Fibroblast of lung (primary cell): ENCODE data around the gene RAPGEF6. TPM values are rescaled to one million over a fixed set of nuclear protein-coding genes. Genes with fewer than 3 reads are reported as not detected.

Source experiments
- DNase-seq, 2 donors: peaks; one replicate each; pipeline versions ENCODE4 v3.0.0 to v3.0.0-alpha.2; 2010; ENCODE audit warnings: low read depth in 2 of 2
- H2AFZ ChIP-seq: 2 replicates; pipeline ENCODE4 v1.5.1; 2012; ENCODE audit warnings: low read length, control low read depth, inconsistent platforms
- H3K27ac ChIP-seq: 2 replicates; pipeline ENCODE4 v1.5.1; 2011; ENCODE audit warnings: low read length, control low read depth; ENCODE audit not compliant: insufficient read depth
- H3K27me3 ChIP-seq: 2 replicates; pipeline ENCODE4 v1.5.1; 2011; ENCODE audit warnings: mild to moderate bottlenecking, low read length; ENCODE audit not compliant: control insufficient read depth, insufficient read depth
- H3K36me3 ChIP-seq: 2 replicates; pipeline ENCODE4 v1.5.1; 2011; ENCODE audit warnings: low read length; ENCODE audit not compliant: control insufficient read depth, insufficient read depth
- H3K4me1 ChIP-seq: 2 replicates; pipeline ENCODE4 v1.5.1; 2011; ENCODE audit warnings: low read length; ENCODE audit not compliant: control insufficient read depth, insufficient read depth; ENCODE audit errors: extremely low read depth
- H3K4me2 ChIP-seq: 2 replicates; pipeline ENCODE4 v1.5.1; 2011; ENCODE audit warnings: low read length, control low read depth; ENCODE audit not compliant: insufficient read depth; ENCODE audit errors: extremely low read depth
- H3K4me3 ChIP-seq, 4 experiments: fragments of 200-600 bp in 1 of 4; sonication (generic) in 1 of 4; replicated peaks in 1 of 4; 2 replicates each; pipeline ENCODE4 v1.5.1; 2011 to 2016; ENCODE audit warnings: low read length in 4 of 4, low read depth in 3 of 4, mild to moderate bottlenecking in 3 of 4, control low read depth in 2 of 4, inconsistent platforms in 1 of 4, mixed read lengths in 1 of 4; ENCODE audit not compliant: insufficient read depth in 1 of 4; ENCODE audit errors: control extremely low read depth in 1 of 4
- H3K79me2 ChIP-seq: 2 replicates; pipeline ENCODE4 v1.5.1; 2012; ENCODE audit warnings: mild to moderate bottlenecking, low read length, inconsistent platforms; ENCODE audit not compliant: control insufficient read depth, insufficient read depth
- H3K9ac ChIP-seq: 2 replicates; pipeline ENCODE4 v1.5.1; 2011; ENCODE audit warnings: mild to moderate bottlenecking, low read length, control low read depth; ENCODE audit not compliant: insufficient read depth
- H3K9me3 ChIP-seq: 2 replicates; pipeline ENCODE4 v1.5.1; 2012; ENCODE audit warnings: low read depth, low read length; ENCODE audit not compliant: control insufficient read depth, insufficient read depth
- H4K20me1 ChIP-seq: 2 replicates; pipeline ENCODE4 v1.5.1; 2011; ENCODE audit warnings: low read length; ENCODE audit not compliant: control insufficient read depth, insufficient read depth; ENCODE audit errors: extremely low read depth
- CTCF ChIP-seq, 2 donors: IDR thresholded peaks in 1 of 2; conservative IDR thresholded peaks in 1 of 2; 1 replicate in 1 of 2; 2 replicates in 1 of 2; pipeline ENCODE4 v1.5.1; 2011 to 2012; ENCODE audit warnings: low read length in 2 of 2, control low read depth in 1 of 2, inconsistent platforms in 1 of 2, low read depth in 1 of 2, mild to moderate bottlenecking in 1 of 2
- EZH2 ChIP-seq: IDR thresholded peaks from 2 replicates; pipeline ENCODE4 v1.5.1; 2012; ENCODE audit warnings: low read length, control low read depth, mild to moderate bottlenecking; ENCODE audit errors: missing control alignments
- polyA plus RNA-seq, 2 donors: library from polyadenylated mRNA; depleted of rRNA in 1 of 2; stranded (reverse) in 1 of 2; unstranded in 1 of 2; fragments of >200 nt; gene quantifications; 2 replicates each; pipeline ENCODE4 v1.2.1, GENCODE V29; 2011 to 2012; ENCODE audit warnings: missing spikeins in 1 of 2
- total RNA-seq: library from RNA; depleted of rRNA; stranded (reverse); fragments of >200 nt; gene quantifications from 2 replicates; pipeline ENCODE4 v1.2.1, GENCODE V29; 2014

Gene RAPGEF6
- total and polyA plus RNA-seq, 2 donors (not counting 1 experiment from before 2014, with no cell fraction given) = 10.2 to 35.7 TPM

GRCh38 chr5:131671409-131671808, 36.4 kb upstream of the RAPGEF6 start:
- H3K36me3 ChIP-seq = peaks cover 8% of the 10 kb centered on the region
- H3K4me2 ChIP-seq = no peak overlapping the region
- H3K9me3 ChIP-seq = no peaks in the 10 kb centered on the region
- no peaks in the 10 kb centered on the region for H3K27me3 ChIP-seq
- peaks cover 17% of the 10 kb centered on the region for H3K4me1 ChIP-seq
- H3K79me2 ChIP-seq = peaks cover 4% of the 10 kb centered on the region
- no peak for DNase-seq
- no peak overlapping the region for H3K4me3 ChIP-seq
- no peaks in the 10 kb centered on the region for H4K20me1 ChIP-seq
- no peak overlapping the region for H2AFZ ChIP-seq
- H3K27ac ChIP-seq = no peak overlapping the region
- no peak overlapping the region for H3K9ac ChIP-seq
- TF ChIP-seq EZH2 (no peak), CTCF (conservative IDR thresholded peaks at IDR 0.05 in 1 of 2, IDR thresholded peaks at IDR 0.05 in 1 of 2; ENCODE audit: low read depth in 1 of 2, low read length in 2 of 2) (no peak)

GRCh38 chr5:131664929-131665328, 29.9 kb upstream of the RAPGEF6 start:
- peaks cover 10% of the 10 kb centered on the region for H3K36me3 ChIP-seq
- H3K79me2 ChIP-seq = peaks cover 3% of the 10 kb centered on the region

GRCh38 chr5:131661933-131662332, 26.9 kb upstream of the RAPGEF6 start:
- TF ChIP-seq CTCF (conservative IDR thresholded peaks at IDR 0.05 in 1 of 2, IDR thresholded peaks at IDR 0.05 in 1 of 2; ENCODE audit: low read depth in 1 of 2, low read length in 2 of 2) (no peak), EZH2 (no peak)
- no peak overlapping the region for H3K4me2 ChIP-seq
- no peaks in the 10 kb centered on the region for H4K20me1 ChIP-seq
- H2AFZ ChIP-seq = no peak overlapping the region
- H3K9ac ChIP-seq = no peak overlapping the region
- H3K36me3 ChIP-seq = peaks cover 20% of the 10 kb centered on the region
- H3K4me1 ChIP-seq = no peaks in the 10 kb centered on the region
- H3K79me2 ChIP-seq = peaks cover 8% of the 10 kb centered on the region
- H3K27ac ChIP-seq = no peak overlapping the region
- peak in 1 of 2 donors; percentile 11 for DNase-seq
- H3K27me3 ChIP-seq = no peaks in the 10 kb centered on the region
- no peak overlapping the region for H3K4me3 ChIP-seq
- H3K9me3 ChIP-seq = no peaks in the 10 kb centered on the region

More at GRCh38 chr5:131664929-131665328, 29.9 kb upstream of the RAPGEF6 start:
- H3K9ac ChIP-seq = no peak overlapping the region
- H2AFZ ChIP-seq = no peak overlapping the region
- no peak for DNase-seq
- no peaks in the 10 kb centered on the region for H3K4me1 ChIP-seq
- TF ChIP-seq CTCF (conservative IDR thresholded peaks at IDR 0.05 in 1 of 2, IDR thresholded peaks at IDR 0.05 in 1 of 2; ENCODE audit: low read depth in 1 of 2, low read length in 2 of 2) (no peak), EZH2 (no peak)
- H3K4me2 ChIP-seq = no peak overlapping the region
- H3K4me3 ChIP-seq = no peak overlapping the region
- H3K27me3 ChIP-seq = no peaks in the 10 kb centered on the region
- no peaks in the 10 kb centered on the region for H4K20me1 ChIP-seq
- H3K27ac ChIP-seq = no peak overlapping the region
- H3K9me3 ChIP-seq = no peaks in the 10 kb centered on the region
